ENCODE results near the gene ANAPC7. TPM values are rescaled to one million over a fixed set of nuclear protein-coding genes. Genes with fewer than 3 reads are reported as not detected.

ANAPC7 gene
- total and polyA plus RNA-seq, 2 of the 13 experiments (the other 11 are each of a cell fraction or from before 2014, with no cell fraction given): 40.0 to 69.1 TPM

GRCh38 chr12:110449799-110450497, 46.4 kb upstream of the ANAPC7 start, which contains the start of gene ARPC3 (continued):
- TF ChIP-seq TCF7L2 (IDR thresholded peaks at IDR 0.05; ENCODE audit: low read depth, low read length): no peak
- no peak for TF ChIP-seq ZNF282 (IDR thresholded peaks at IDR 0.05; ENCODE audit: partially characterized antibody)
- no peak for TF ChIP-seq NR1H2 (CRISPR knock-in tag; IDR thresholded peaks at IDR 0.05; ENCODE audit: borderline replicate concordance, low read depth)
- TF ChIP-seq ZNF670 (CRISPR knock-in tag; IDR thresholded peaks at IDR 0.05; ENCODE audit: borderline replicate concordance): peak; percentile 45; the same call in 1 of the 2 replicates
- TF ChIP-seq XRCC5 (optimal IDR thresholded peaks at IDR 0.05; ENCODE audit: low read length): peak; percentile 79
- no peak for TF ChIP-seq NCOA5 (CRISPR knock-in tag; IDR thresholded peaks at IDR 0.05)
- TF ChIP-seq, protein P1, sequence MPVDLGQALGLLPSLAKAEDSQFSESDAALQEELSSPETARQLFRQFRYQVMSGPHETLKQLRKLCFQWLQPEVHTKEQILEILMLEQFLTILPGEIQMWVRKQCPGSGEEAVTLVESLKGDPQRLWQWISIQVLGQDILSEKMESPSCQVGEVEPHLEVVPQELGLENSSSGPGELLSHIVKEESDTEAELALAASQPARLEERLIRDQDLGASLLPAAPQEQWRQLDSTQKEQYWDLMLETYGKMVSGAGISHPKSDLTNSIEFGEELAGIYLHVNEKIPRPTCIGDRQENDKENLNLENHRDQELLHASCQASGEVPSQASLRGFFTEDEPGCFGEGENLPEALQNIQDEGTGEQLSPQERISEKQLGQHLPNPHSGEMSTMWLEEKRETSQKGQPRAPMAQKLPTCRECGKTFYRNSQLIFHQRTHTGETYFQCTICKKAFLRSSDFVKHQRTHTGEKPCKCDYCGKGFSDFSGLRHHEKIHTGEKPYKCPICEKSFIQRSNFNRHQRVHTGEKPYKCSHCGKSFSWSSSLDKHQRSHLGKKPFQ (CRISPR knock-in tag; IDR thresholded peaks at IDR 0.05; ENCODE audit: insufficient replicate concordance): no peak
- TF ChIP-seq RFXAP (CRISPR knock-in tag; IDR thresholded peaks at IDR 0.05; ENCODE audit: borderline replicate concordance): peak; percentile 38; the same call in 1 of the 2 replicates
- no peak for TF ChIP-seq NR2F1 (CRISPR knock-in tag; IDR thresholded peaks at IDR 0.05)
- TF ChIP-seq KDM4B (CRISPR knock-in tag; IDR thresholded peaks at IDR 0.05): peak; percentile 60; the same call in 1 of the 2 replicates
- no peak for TF ChIP-seq JUN (CRISPR knock-in tag; IDR thresholded peaks at IDR 0.05)
- peak; percentile 74; the same call in 1 of the 2 replicates for TF ChIP-seq ZNF275 (CRISPR knock-in tag; IDR thresholded peaks at IDR 0.05; ENCODE audit: borderline replicate concordance)
- TF ChIP-seq PRMT3 (CRISPR knock-in tag; IDR thresholded peaks at IDR 0.05; ENCODE audit: borderline replicate concordance, low read depth): no peak
- TF ChIP-seq, protein P2, sequence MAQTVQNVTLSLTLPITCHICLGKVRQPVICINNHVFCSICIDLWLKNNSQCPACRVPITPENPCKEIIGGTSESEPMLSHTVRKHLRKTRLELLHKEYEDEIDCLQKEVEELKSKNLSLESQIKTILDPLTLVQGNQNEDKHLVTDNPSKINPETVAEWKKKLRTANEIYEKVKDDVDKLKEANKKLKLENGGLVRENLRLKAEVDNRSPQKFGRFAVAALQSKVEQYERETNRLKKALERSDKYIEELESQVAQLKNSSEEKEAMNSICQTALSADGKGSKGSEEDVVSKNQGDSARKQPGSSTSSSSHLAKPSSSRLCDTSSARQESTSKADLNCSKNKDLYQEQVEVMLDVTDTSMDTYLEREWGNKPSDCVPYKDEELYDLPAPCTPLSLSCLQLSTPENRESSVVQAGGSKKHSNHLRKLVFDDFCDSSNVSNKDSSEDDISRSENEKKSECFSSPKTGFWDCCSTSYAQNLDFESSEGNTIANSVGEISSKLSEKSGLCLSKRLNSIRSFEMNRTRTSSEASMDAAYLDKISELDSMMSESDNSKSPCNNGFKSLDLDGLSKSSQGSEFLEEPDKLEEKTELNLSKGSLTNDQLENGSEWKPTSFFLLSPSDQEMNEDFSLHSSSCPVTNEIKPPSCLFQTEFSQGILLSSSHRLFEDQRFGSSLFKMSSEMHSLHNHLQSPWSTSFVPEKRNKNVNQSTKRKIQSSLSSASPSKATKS (CRISPR knock-in tag; IDR thresholded peaks at IDR 0.05): no peak
- 0 out of 2 replicates have a peak, but pooled peaks have one; percentile 69 for TF ChIP-seq SNAI1 (CRISPR knock-in tag; IDR thresholded peaks at IDR 0.05; ENCODE audit: borderline replicate concordance)
- TF ChIP-seq, protein P3, sequence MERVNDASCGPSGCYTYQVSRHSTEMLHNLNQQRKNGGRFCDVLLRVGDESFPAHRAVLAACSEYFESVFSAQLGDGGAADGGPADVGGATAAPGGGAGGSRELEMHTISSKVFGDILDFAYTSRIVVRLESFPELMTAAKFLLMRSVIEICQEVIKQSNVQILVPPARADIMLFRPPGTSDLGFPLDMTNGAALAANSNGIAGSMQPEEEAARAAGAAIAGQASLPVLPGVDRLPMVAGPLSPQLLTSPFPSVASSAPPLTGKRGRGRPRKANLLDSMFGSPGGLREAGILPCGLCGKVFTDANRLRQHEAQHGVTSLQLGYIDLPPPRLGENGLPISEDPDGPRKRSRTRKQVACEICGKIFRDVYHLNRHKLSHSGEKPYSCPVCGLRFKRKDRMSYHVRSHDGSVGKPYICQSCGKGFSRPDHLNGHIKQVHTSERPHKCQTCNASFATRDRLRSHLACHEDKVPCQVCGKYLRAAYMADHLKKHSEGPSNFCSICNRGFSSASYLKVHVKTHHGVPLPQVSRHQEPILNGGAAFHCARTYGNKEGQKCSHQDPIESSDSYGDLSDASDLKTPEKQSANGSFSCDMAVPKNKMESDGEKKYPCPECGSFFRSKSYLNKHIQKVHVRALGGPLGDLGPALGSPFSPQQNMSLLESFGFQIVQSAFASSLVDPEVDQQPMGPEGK (CRISPR knock-in tag; IDR thresholded peaks at IDR 0.05): peak; percentile 70
- TF ChIP-seq MBNL3 (CRISPR knock-in tag; conservative IDR thresholded peaks at IDR 0.05): no peak
- TF ChIP-seq TOPORS (CRISPR knock-in tag; IDR thresholded peaks at IDR 0.05): no peak
- peak; percentile 17; the same call in 1 of the 2 replicates for TF ChIP-seq TFE3 (CRISPR knock-in tag; IDR thresholded peaks at IDR 0.05)
- TF ChIP-seq NR2F6 (IDR thresholded peaks at IDR 0.05): peak; percentile 8; the same call in 1 of the 2 replicates
- no peak for TF ChIP-seq NR2F6 (CRISPR knock-in tag; IDR thresholded peaks at IDR 0.05)

Measured in HepG2 (cell line).